ENCODE results near the gene RETREG3. TPM values are rescaled to one million over a fixed set of nuclear protein-coding genes. Genes with fewer than 3 reads are reported as not detected.

The RETREG3 gene
- total and polyA plus RNA-seq, 2 of the 13 experiments (the other 11 are each of a cell fraction or from before 2014, with no cell fraction given): 47.0 to 55.8 TPM

DNA sequence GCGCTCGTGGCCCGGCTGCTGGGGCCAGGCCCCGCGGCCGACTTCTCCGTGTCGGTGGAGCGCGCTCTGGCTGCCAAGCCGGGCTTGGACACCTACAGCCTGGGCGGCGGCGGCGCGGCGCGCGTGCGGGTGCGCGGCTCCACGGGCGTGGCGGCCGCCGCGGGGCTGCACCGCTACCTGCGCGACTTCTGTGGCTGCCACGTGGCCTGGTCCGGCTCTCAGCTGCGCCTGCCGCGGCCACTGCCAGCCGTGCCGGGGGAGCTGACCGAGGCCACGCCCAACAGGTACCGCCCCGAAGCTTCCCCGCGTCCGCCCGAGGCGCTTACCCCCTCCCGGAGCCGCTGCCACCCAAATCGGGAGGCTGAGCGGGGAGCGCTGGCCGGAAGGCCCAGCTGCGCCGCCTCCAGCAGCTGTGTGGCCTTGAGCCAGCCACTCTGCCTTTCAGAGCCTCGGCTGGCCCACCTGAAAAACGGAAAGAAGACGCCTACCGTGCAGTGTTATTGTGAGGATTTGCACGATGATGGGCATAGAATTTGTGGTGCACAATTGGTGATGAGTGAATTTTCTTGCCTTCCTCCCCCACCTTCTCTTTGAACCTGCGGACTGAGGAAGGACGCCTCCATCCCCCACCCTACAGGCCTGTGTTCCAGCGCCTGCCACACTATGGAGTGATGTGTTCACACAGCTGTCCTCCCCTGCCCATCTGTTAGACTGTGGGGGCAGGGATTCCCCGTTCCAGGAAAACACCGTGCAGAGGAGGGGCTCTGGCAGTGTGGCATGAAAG, 72.6 kb downstream of the RETREG3 start:
- Histone ChIP-seq H3K9ac (ENCODE audit: insufficient read depth, low read depth, low read length) (peak overlapping the region; percentile 83), H3K4me3 (replicated peaks in 1 of 3; ENCODE audit: insufficient read depth in 1 of 3, low read depth in 2 of 3, low read length in 3 of 3) (peak overlapping the region; percentile 54 to 72 (median 66)), H3K27ac (ENCODE audit: extremely low read length, insufficient read depth, low read length) (peak overlapping the region; percentile 79), H4K20me1 (ENCODE audit: insufficient read depth, low read length) (no peaks in the 10 kb centered on the region), H3K79me2 (ENCODE audit: insufficient read depth, low read length) (peaks cover 13% of the 10 kb centered on the region), H3K9me3 (ENCODE audit: low read length) (no peaks in the 10 kb centered on the region), H3K36me3 (replicated peaks in 1 of 2; ENCODE audit: control insufficient read depth in 1 of 2, insufficient read depth in 2 of 2, low read length in 2 of 2) (peaks cover 3 to 5% of the 10 kb centered on the region in 2 experiments; a peak in 1 of 5 replicates), H3K4me2 (ENCODE audit: low read depth, low read length) (peak overlapping the region; percentile 99), H3K27me3 (ENCODE audit: control insufficient read depth in 1 of 2, insufficient read depth in 2 of 2, low read length in 2 of 2) (no peaks in the 10 kb centered on the region), H3K4me1 (ENCODE audit: insufficient read depth, low read length) (peaks cover 62% of the 10 kb centered on the region), H2AFZ (ENCODE audit: low read length) (no peak overlapping the region)
- no peak for FAIRE-seq
- TSS peak; percentile 45 for BruUV-seq (replicated peaks)
- peak; percentile 86 for DNase-seq (ENCODE audit: low spot score)
- intact Hi-C loops (cut with micrococcal nuclease; ENCODE audit: unreplicated experiment): no loop called here
- ATAC-seq: peak; percentile 69
- WGBS (ENCODE audit: low lambda C conversion rate): under 1% methylated on average over 22 of the region's 65 CpGs
- in situ Hi-C loops (cut with HindIII; ENCODE audit: extremely low pct_ligation_motif_present, low pct_unique_long_range_greater_than_20kb): no loop called here
- ChIA-PET POLR2A (interaction anchor here (0.7 to 4.2 kb wide), 28 partner anchors 9 to 262 kb away, joined by 3 to 68 read pairs (median 6); partner anchors contain the start of genes CAVIN1, CNTD1, COA3 and COASY), CTCF (ENCODE audit: low intra/inter-chr PET ratio, low total read pairs) (no interaction called here)
- TF ChIP-seq, protein P1, sequence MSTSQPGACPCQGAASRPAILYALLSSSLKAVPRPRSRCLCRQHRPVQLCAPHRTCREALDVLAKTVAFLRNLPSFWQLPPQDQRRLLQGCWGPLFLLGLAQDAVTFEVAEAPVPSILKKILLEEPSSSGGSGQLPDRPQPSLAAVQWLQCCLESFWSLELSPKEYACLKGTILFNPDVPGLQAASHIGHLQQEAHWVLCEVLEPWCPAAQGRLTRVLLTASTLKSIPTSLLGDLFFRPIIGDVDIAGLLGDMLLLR (CRISPR knock-in tag; IDR thresholded peaks at IDR 0.05): peak; percentile 28; the same call in 1 of the 2 replicates
- TF ChIP-seq ARNTL (CRISPR knock-in tag; IDR thresholded peaks at IDR 0.05): peak; percentile 18; the same call in 1 of the 2 replicates
- peak; percentile 52 for TF ChIP-seq TEAD3 (CRISPR knock-in tag; optimal IDR thresholded peaks at IDR 0.05; ENCODE audit: borderline replicate concordance)
- TF ChIP-seq JUN (CRISPR knock-in tag; IDR thresholded peaks at IDR 0.05): no peak
- TF ChIP-seq EP300 (IDR thresholded peaks at IDR 0.05; ENCODE audit: low read depth in 2 of 2, low read length in 2 of 2): no peak
- TF ChIP-seq EP300 (CRISPR knock-in tag; IDR thresholded peaks at IDR 0.05; ENCODE audit: borderline replicate concordance): peak; percentile 79
- TF ChIP-seq SMARCE1 (IDR thresholded peaks at IDR 0.05; ENCODE audit: borderline replicate concordance): no peak
- TF ChIP-seq, protein P2, sequence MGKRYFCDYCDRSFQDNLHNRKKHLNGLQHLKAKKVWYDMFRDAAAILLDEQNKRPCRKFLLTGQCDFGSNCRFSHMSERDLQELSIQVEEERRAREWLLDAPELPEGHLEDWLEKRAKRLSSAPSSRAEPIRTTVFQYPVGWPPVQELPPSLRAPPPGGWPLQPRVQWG (CRISPR knock-in tag; IDR thresholded peaks at IDR 0.05; ENCODE audit: borderline replicate concordance, low read depth): no peak
- TF ChIP-seq, protein P3, sequence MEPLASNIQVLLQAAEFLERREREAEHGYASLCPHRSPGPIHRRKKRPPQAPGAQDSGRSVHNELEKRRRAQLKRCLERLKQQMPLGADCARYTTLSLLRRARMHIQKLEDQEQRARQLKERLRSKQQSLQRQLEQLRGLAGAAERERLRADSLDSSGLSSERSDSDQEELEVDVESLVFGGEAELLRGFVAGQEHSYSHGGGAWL (CRISPR knock-in tag; IDR thresholded peaks at IDR 0.05): no peak
- TF ChIP-seq ZFP36 (IDR thresholded peaks at IDR 0.05; ENCODE audit: borderline replicate concordance, low read depth, low read length, partially characterized antibody): no peak
- TF ChIP-seq THAP11 (CRISPR knock-in tag; IDR thresholded peaks at IDR 0.05): peak; percentile 45; the same call in 1 of the 2 replicates
- TF ChIP-seq, protein P4, sequence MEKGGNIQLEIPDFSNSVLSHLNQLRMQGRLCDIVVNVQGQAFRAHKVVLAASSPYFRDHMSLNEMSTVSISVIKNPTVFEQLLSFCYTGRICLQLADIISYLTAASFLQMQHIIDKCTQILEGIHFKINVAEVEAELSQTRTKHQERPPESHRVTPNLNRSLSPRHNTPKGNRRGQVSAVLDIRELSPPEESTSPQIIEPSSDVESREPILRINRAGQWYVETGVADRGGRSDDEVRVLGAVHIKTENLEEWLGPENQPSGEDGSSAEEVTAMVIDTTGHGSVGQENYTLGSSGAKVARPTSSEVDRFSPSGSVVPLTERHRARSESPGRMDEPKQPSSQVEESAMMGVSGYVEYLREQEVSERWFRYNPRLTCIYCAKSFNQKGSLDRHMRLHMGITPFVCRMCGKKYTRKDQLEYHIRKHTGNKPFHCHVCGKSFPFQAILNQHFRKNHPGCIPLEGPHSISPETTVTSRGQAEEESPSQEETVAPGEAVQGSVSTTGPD (CRISPR knock-in tag; IDR thresholded peaks at IDR 0.05): no peak
- TF ChIP-seq KDM2A (CRISPR knock-in tag; IDR thresholded peaks at IDR 0.05; ENCODE audit: borderline replicate concordance, low read depth): peak; percentile 83
- TF ChIP-seq ZNF790 (CRISPR knock-in tag; IDR thresholded peaks at IDR 0.05; ENCODE audit: borderline replicate concordance): no peak
- no peak; the same call in 1 of the 2 replicates for TF ChIP-seq SMYD3 (CRISPR knock-in tag; IDR thresholded peaks at IDR 0.05)
- TF ChIP-seq ZSCAN30 (CRISPR knock-in tag; IDR thresholded peaks at IDR 0.05): no peak
- peak; percentile 95 for TF ChIP-seq ZNF614 (CRISPR knock-in tag; IDR thresholded peaks at IDR 0.05; ENCODE audit: borderline replicate concordance)
- TF ChIP-seq, protein P5, sequence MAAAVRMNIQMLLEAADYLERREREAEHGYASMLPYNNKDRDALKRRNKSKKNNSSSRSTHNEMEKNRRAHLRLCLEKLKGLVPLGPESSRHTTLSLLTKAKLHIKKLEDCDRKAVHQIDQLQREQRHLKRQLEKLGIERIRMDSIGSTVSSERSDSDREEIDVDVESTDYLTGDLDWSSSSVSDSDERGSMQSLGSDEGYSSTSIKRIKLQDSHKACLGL (CRISPR knock-in tag; IDR thresholded peaks at IDR 0.05): peak; percentile 51; the same call in 1 of the 2 replicates
- TF ChIP-seq ZNF766 (CRISPR knock-in tag; IDR thresholded peaks at IDR 0.05; ENCODE audit: borderline replicate concordance): no peak

Measured in HepG2 (cell line).